Peyer's patch (tissue), 4 donors: ENCODE results near the gene KYAT1.

Source experiments
- POLR2A ChIP-seq, 2 donors: fragments of 450-650 bp; IDR thresholded peaks; one replicate each; pipeline ENCODE4 v1.5.1; 2017; ENCODE audit warnings: antibody characterized with exemption in 2 of 2, mild to moderate bottlenecking in 2 of 2, moderate library complexity in 2 of 2
- TF ChIP-seq, protein P1 (sequence below), 6 experiments: fragments of 450-650 bp in 4 of 6; fragments of 200-600 bp in 2 of 6; sonication (generic) in 1 of 6; IDR thresholded peaks; one replicate each; pipeline ENCODE4 v1.5.1; 2017 to 2019; ENCODE audit warnings: antibody characterized with exemption in 6 of 6, mild to moderate bottlenecking in 3 of 6, moderate library complexity in 1 of 6

GRCh38 chr9:128916204-128916603 lies 34.5 kb upstream of the KYAT1 start:
- TF ChIP-seq, protein P1, sequence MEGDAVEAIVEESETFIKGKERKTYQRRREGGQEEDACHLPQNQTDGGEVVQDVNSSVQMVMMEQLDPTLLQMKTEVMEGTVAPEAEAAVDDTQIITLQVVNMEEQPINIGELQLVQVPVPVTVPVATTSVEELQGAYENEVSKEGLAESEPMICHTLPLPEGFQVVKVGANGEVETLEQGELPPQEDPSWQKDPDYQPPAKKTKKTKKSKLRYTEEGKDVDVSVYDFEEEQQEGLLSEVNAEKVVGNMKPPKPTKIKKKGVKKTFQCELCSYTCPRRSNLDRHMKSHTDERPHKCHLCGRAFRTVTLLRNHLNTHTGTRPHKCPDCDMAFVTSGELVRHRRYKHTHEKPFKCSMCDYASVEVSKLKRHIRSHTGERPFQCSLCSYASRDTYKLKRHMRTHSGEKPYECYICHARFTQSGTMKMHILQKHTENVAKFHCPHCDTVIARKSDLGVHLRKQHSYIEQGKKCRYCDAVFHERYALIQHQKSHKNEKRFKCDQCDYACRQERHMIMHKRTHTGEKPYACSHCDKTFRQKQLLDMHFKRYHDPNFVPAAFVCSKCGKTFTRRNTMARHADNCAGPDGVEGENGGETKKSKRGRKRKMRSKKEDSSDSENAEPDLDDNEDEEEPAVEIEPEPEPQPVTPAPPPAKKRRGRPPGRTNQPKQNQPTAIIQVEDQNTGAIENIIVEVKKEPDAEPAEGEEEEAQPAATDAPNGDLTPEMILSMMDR (IDR thresholded peaks at IDR 0.05) = no peak
- no peak for TF ChIP-seq POLR2A (IDR thresholded peaks at IDR 0.05)
